ENCODE measurements around the gene PLOD2.

- TF ChIP-seq CTCF (IDR thresholded peaks at IDR 0.05): no peak
- no peak for TF ChIP-seq EZH2 (IDR thresholded peaks at IDR 0.05; ENCODE audit: borderline replicate concordance, insufficient read depth, low read depth, low read length, poor library complexity, severe bottlenecking)
Measured at GRCh38 chr3:146145642-146146041, 15.3 kb downstream of the PLOD2 start.
